ENCODE data around the gene PDSS2. TPM values are rescaled to one million over a fixed set of nuclear protein-coding genes. Genes with fewer than 3 reads are reported as not detected.

PDSS2 gene
- total and polyA plus RNA-seq, 9 of the 15 experiments (the other 6 are each of a cell fraction or from before 2014, with no cell fraction given) = 5.8 to 21.1 (median 12.0) TPM

DNA sequence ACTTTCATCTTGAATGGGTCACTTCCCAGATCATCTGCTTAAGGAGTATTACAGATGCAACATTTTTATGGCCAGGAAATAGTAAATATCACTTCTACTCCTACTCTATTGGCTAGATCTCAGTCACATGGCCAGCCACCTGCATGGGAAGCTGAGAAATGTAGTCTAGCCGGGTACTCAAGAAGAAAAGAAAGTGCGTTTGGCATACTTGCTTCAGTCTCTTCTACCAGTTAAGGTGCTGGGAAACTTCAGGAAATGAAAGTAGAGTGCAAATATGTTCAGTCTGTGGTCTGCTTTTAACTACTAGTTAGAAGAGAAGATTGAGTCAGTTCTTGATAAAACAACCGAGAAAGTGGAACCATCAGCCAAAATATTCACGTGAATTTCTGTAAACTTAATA, 129.2 kb downstream of the PDSS2 start:
- ChIA-PET CTCF (ENCODE audit: low intra/inter-chr PET ratio) (no interaction called here), POLR2A (interaction anchor here (2.1 kb wide), 1 partner anchor 12 kb away, joined by 5 read pairs; no protein-coding TSS in a partner anchor)
- no peaks in the 10 kb centered on the region for H3K27me3 ChIP-seq (ENCODE audit: control insufficient read depth in 2 of 2, insufficient read depth in 2 of 2, low read length in 2 of 2)
- no peak overlapping the region for H3K9ac ChIP-seq (ENCODE audit: insufficient read depth in 1 of 2, low read depth in 2 of 2, low read length in 2 of 2)
- no peaks in the 10 kb centered on the region for H3K9me1 ChIP-seq (ENCODE audit: control insufficient read depth, insufficient read depth, low read length)
- H3K79me2 ChIP-seq (ENCODE audit: control insufficient read depth, insufficient read depth, low read length) = no peaks in the 10 kb centered on the region
- no peaks in the 10 kb centered on the region for H3K36me3 ChIP-seq (ENCODE audit: control insufficient read depth, insufficient read depth, low read length)
- in situ Hi-C loops (cut with MboI) (no loop called here), intact Hi-C loops (cut with micrococcal nuclease) (no loop called here)
- H3K4me3 ChIP-seq = no peak overlapping the region
- H3K4me1 ChIP-seq (replicated peaks in 1 of 2; ENCODE audit: control insufficient read depth in 2 of 2, insufficient read depth in 2 of 2, low read length in 2 of 2) = no peaks in the 10 kb centered on the region; a peak in 1 of 5 replicates
- H3K4me2 ChIP-seq (ENCODE audit: insufficient read depth, low read length) = no peak overlapping the region
- H4K20me1 ChIP-seq (replicated peaks; ENCODE audit: control insufficient read depth, insufficient read depth, low read length) = no peaks in the 10 kb centered on the region
- H3K9me3 ChIP-seq (replicated peaks; ENCODE audit: control insufficient read depth, insufficient read depth, low read depth, low read length) = no peaks in the 10 kb centered on the region
- no peak overlapping the region for H3K27ac ChIP-seq (ENCODE audit: extremely low read depth, low read depth, low read length)
- no peak overlapping the region for H2AFZ ChIP-seq (ENCODE audit: low read depth, low read length)
- ATAC-seq (no peak), FAIRE-seq (no peak), DNase-seq (ENCODE audit: extremely low read depth in 1 of 4, low spot score in 3 of 4) (no peak)
- TF ChIP-seq POLR3A (IDR thresholded peaks at IDR 0.05; ENCODE audit: borderline replicate concordance, extremely low read depth, insufficient read depth, insufficient read length) (no peak), SMAD3 (CRISPR knock-in tag; conservative IDR thresholded peaks at IDR 0.05) (no peak)
- TF ChIP-seq, protein P1, sequence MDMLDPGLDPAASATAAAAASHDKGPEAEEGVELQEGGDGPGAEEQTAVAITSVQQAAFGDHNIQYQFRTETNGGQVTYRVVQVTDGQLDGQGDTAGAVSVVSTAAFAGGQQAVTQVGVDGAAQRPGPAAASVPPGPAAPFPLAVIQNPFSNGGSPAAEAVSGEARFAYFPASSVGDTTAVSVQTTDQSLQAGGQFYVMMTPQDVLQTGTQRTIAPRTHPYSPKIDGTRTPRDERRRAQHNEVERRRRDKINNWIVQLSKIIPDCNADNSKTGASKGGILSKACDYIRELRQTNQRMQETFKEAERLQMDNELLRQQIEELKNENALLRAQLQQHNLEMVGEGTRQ (CRISPR knock-in tag; IDR thresholded peaks at IDR 0.05) = 0 out of 2 replicates have a peak, but pooled peaks have one; percentile 10
- no TSS peak for BruUV-seq (replicated peaks)
- 66% methylated on average over 4 of the region's 4 CpGs for WGBS (ENCODE audit: insufficient coverage, low coverage, missing lambda C conversion rate)
